Stimulated activated CD4-positive, alpha-beta T cell treated with anti-CD3 and anti-CD28 coated beads, Interleukin-2, amount 100 ng/mL, for 4 hours (primary cell): Measurements from ENCODE around the gene AHRR.
"Not testable (repeated sequence)": the region's sequence is repeated elsewhere in the genome, so short reads cannot be mapped to it uniquely, and the experiment has no call there.

ENCODE experiments used
- DNase-seq: peaks from one replicate; pipeline ENCODE4 v3.0.0-alpha.2; 2020; ENCODE audit warnings: low read depth

AHRR gene

GRCh38 chr5:378976-379742 is 57.6 kb downstream of the AHRR start:
- no peak for DNase-seq

GRCh38 chr5:380701-381309 is 59.3 kb downstream of the AHRR start:
- DNase-seq, result no peak

GRCh38 chr5:383066-383465 is 61.6 kb downstream of the AHRR start:
- DNase-seq, result no peak

- no peak for DNase-seq
Observed at GRCh38 chr5:383621-384020, 62.1 kb downstream of the AHRR start.

GRCh38 chr5:384576-384975 is 63.1 kb downstream of the AHRR start:
- not testable (repeated sequence) for DNase-seq

- DNase-seq, result no peak
Observed at GRCh38 chr5:385321-385720, 63.8 kb downstream of the AHRR start.

- no peak for DNase-seq
Observed at GRCh38 chr5:386432-387341, 65.2 kb downstream of the AHRR start.

GRCh38 chr5:387491-388265 is 66.2 kb downstream of the AHRR start:
- no peak for DNase-seq

GRCh38 chr5:388266-389196 is 67.0 kb downstream of the AHRR start:
- DNase-seq, result no peak

- DNase-seq, result no peak
Observed at GRCh38 chr5:389197-389821, 67.8 kb downstream of the AHRR start.

GRCh38 chr5:389891-390622 is 68.5 kb downstream of the AHRR start:
- no peak for DNase-seq

GRCh38 chr5:390623-391491 is 69.3 kb downstream of the AHRR start:
- DNase-seq, result no peak

- peak; percentile 68 for DNase-seq
Observed at GRCh38 chr5:392431-392988, 71.0 kb downstream of the AHRR start.

- no peak for DNase-seq
Observed at GRCh38 chr5:393846-394275, 72.3 kb downstream of the AHRR start.

GRCh38 chr5:394671-395155 is 73.2 kb downstream of the AHRR start:
- DNase-seq, result no peak

GRCh38 chr5:395156-395920 is 73.8 kb downstream of the AHRR start:
- no peak for DNase-seq

- DNase-seq, result no peak
Observed at GRCh38 chr5:395921-396530, 74.5 kb downstream of the AHRR start.
